ENCODE data around the gene HAO1. TPM values are rescaled to one million over a fixed set of nuclear protein-coding genes. Genes with fewer than 3 reads are reported as not detected.

The HAO1 gene
- total and polyA plus RNA-seq, 8 donors: 0.16 to 0.54 (median 0.24) TPM; not detected in 4

GRCh38 chr20:7903429-7903828 lies 36.8 kb downstream of the HAO1 start:
- TF ChIP-seq, protein P1, sequence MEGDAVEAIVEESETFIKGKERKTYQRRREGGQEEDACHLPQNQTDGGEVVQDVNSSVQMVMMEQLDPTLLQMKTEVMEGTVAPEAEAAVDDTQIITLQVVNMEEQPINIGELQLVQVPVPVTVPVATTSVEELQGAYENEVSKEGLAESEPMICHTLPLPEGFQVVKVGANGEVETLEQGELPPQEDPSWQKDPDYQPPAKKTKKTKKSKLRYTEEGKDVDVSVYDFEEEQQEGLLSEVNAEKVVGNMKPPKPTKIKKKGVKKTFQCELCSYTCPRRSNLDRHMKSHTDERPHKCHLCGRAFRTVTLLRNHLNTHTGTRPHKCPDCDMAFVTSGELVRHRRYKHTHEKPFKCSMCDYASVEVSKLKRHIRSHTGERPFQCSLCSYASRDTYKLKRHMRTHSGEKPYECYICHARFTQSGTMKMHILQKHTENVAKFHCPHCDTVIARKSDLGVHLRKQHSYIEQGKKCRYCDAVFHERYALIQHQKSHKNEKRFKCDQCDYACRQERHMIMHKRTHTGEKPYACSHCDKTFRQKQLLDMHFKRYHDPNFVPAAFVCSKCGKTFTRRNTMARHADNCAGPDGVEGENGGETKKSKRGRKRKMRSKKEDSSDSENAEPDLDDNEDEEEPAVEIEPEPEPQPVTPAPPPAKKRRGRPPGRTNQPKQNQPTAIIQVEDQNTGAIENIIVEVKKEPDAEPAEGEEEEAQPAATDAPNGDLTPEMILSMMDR (IDR thresholded peaks at IDR 0.05): no peak
- no peak for DNase-seq
- H3K27me3 ChIP-seq: no peaks in the 10 kb centered on the region
- H3K4me1 ChIP-seq: no peaks in the 10 kb centered on the region
- H3K4me3 ChIP-seq: no peak overlapping the region
- no peaks in the 10 kb centered on the region for H3K9me3 ChIP-seq
- no peak for FAIRE-seq
- H3K36me3 ChIP-seq: no peaks in the 10 kb centered on the region
- intact Hi-C loops (cut with DNase I): no loop called here
- ATAC-seq: no peak
- whole genome bisulfite sequencing, 2 donors: 83 to 94% methylated on average over 1 of the region's 1 CpG
- H3K27ac ChIP-seq: no peak overlapping the region

DNA sequence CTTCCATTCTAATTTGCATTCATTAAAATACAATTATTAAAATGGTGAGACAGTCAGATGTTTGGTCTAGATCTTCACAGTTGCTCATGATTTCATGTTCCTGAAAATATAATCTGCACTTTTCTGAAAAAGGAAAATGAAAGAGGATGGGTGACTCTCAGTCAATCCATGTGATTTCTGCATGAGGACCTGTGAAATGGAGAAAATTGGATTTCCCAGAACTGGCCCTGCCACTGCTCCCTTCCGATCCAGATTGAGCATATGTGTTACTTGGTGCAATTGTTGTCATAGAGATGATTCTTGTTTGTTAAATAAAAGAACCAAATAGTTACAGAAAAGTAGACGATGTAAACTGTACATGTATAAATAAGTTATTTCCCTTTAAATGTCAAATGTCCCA lies 37.4 kb downstream of the HAO1 start:
- no peaks in the 10 kb centered on the region for H3K36me3 ChIP-seq

GRCh38 chr20:7897781-7898364 lies 42.4 kb downstream of the HAO1 start:
- Histone ChIP-seq H3K9me3 (no peaks in the 10 kb centered on the region), H3K36me3 (no peaks in the 10 kb centered on the region), H3K4me3 (no peak overlapping the region), H3K27ac (no peak overlapping the region), H3K4me1 (no peaks in the 10 kb centered on the region), H3K27me3 (no peaks in the 10 kb centered on the region)
- FAIRE-seq (no peak), DNase-seq (no peak), ATAC-seq (no peak)
- intact Hi-C loops (cut with DNase I): no loop called here
- TF ChIP-seq, protein P1 (IDR thresholded peaks at IDR 0.05): no peak
- 51 to 61% methylated on average over 2 of the region's 2 CpGs for WGBS, 2 donors

More for the DNA sequence above, 37.4 kb downstream of the HAO1 start:
- H3K27ac ChIP-seq: no peak overlapping the region
- FAIRE-seq (no peak), ATAC-seq (no peak), DNase-seq (no peak)
- 77 to 83% methylated on average over 2 of the region's 2 CpGs for WGBS, 2 donors
- H3K27me3 ChIP-seq: no peaks in the 10 kb centered on the region
- intact Hi-C loops (cut with DNase I): no loop called here
- no peaks in the 10 kb centered on the region for H3K4me1 ChIP-seq
- H3K4me3 ChIP-seq: no peak overlapping the region
- TF ChIP-seq, protein P1 (IDR thresholded peaks at IDR 0.05): no peak
- no peaks in the 10 kb centered on the region for H3K9me3 ChIP-seq

DNA sequence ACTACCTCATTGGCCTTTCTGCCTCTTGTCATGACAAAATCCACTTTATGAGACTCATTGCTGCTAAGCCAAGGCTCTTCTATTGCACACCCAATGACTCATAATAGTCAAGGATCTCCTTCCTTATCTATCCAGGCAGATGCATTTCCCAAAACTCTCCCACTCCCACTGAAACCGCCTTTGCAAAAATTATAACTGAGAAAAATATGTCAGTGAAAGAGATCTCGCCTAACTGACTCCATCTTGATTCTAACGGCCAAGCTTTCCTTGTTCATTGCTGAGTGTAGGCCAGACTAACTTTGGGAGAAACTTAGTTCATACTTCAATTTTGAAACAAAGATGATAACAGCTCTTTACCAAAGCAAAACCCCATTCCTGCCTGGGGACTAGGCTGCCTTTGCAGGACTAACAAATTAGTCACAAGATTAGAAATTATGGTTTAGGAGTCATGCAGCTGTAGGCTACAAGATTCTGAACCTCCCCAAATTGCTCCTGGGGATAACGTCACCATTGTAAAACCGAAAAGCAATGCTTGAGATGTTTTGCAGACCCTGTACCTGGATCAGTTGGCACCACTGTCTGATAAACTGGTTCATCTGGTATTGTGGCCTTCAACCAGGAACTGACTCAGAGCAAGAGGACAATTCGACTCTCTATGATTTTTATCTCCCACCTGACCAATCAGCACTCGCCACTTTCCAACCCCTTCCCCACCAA lies 47.1 kb downstream of the HAO1 start:
- ATAC-seq: no peak
- Histone ChIP-seq H3K4me1 (no peaks in the 10 kb centered on the region), H3K27me3 (no peaks in the 10 kb centered on the region), H3K9me3 (no peaks in the 10 kb centered on the region), H3K27ac (no peak overlapping the region), H3K4me3 (no peak overlapping the region), H3K36me3 (no peaks in the 10 kb centered on the region)
- no peak for FAIRE-seq
- 62 to 69% methylated on average over 7 of the region's 7 CpGs for WGBS, 2 donors
- intact Hi-C loops (cut with DNase I): no loop called here
- TF ChIP-seq, protein P1 (IDR thresholded peaks at IDR 0.05): no peak
- DNase-seq: no peak

DNA sequence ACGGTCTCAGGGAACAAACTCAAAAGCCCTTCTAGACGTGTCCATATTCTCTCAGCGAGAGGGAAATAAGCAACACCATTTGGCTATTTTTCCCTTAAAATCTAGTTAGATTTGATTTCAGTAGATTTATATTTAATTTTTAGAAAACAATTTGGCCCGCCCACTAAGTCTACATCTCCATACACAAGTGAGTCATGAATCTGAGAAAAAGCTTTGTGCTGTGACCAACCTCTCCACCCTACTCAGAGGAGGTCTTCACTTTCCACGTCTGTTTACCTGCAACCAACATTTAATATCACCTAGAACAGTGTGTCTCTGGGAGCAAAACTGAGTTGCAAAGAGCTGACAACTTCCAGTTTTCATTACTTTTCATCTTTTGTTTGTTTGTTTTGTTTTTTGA lies 48.6 kb downstream of the HAO1 start:
- 67 to 76% methylated on average over 5 of the region's 5 CpGs for WGBS, 2 donors
- FAIRE-seq: no peak
- Histone ChIP-seq H3K9me3 (no peaks in the 10 kb centered on the region), H3K27ac (no peak overlapping the region), H3K4me3 (no peak overlapping the region), H3K4me1 (no peaks in the 10 kb centered on the region), H3K27me3 (no peaks in the 10 kb centered on the region), H3K36me3 (no peaks in the 10 kb centered on the region)
- DNase-seq: no peak
- no peak for ATAC-seq
- TF ChIP-seq, protein P1 (IDR thresholded peaks at IDR 0.05): no peak
- intact Hi-C loops (cut with DNase I): no loop called here
